NCI-H774 (cell line): ENCODE measurements around the gene AKR1A1.
"Not testable (repeated sequence)": the region's sequence is repeated elsewhere in the genome, so short reads cannot be mapped to it uniquely, and the experiment has no call there.

Source experiments
- DNase-seq: peaks from one replicate; lab custom pipeline; 2025; lab: John Stamatoyannopoulos, UW

The AKR1A1 gene

DNA sequence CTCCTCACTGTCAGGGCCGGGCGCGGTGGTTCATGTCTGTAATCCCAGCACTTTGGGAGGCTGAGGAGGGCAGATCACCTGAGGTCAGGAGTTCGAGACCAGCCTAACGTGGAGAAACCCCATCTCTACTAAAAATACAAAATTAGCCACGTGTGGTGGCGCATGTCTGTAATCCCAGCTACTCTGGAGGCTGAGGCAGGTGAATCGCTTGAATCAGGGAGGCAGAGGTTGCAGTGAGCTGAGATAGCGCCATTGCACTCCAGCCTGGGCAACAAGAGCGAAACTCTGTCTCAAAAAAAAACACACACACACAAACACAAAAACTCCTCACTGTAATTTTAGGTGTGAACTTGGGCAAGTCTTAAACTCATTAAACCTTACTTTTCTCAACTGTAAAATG lies 26.7 kb upstream of the AKR1A1 start:
- DNase-seq, result not testable (repeated sequence)

DNA sequence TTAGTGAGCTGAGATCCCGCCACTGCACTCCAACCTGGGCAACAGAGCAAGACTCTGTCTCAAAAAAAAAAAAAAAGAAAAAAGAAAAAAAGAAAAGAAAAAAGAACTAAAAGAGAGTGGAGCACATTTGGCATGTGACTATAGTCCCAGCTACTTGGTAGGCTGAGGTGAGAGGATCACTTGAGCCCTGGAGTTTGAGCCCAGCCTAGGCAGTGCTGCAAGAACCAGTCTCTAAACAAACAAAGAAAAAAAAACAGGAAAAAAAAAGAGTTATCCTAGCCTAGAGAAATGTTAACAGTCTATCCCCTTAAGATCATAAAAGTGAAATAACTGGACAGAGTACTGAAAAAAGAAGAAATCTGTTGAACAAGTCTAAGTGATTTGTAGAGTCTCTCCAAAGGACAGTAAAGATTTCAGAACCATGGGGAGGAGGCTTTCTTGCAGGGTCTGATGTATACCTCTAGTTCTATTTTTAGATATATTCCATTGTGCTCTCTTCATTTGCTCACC lies 24.4 kb upstream of the AKR1A1 start:
- DNase-seq, result peak; percentile 59

DNA sequence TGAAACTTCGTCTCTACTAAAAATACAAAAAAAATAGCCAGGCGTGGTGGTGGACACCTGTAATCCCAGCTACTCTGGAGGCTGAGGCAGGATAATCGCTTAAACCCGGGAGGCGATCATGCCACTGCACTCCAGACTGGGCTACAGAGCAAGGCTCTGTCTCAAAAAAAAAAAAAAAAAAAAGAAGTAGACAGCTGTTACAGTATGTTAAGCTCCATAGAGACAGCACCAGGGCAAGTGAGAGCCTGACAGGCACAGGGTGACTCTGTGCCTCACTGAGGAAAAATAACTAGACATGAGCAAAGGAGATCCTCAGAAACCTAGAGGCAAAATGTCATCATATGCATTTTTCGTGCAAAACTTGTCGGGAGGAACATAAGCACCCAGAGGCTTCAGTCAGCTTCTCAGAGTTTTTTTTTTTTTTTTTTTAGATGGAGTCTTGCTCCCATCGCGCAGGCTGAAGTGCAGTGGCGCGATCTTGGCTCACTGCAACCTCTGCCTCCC lies 19.9 kb upstream of the AKR1A1 start:
- no peak for DNase-seq

DNA sequence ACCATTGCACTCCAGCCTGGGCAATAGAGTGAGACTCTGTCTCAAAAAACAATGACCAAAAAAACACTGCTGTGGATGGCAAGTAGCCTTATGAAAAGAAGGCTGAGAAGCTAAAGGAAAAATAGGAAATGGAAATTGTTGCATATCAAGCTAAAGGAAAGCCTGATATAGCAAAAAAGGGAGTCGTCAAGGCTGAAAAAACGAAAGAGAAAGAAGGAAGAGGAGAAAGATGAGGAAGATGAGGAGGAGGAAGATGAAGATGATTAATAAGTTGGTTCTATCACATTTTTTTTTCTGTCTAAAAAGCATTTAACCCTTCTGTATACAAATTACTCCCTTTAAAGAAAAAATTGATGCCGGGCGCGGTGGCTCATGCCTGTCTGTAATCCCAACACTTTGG lies 18.8 kb upstream of the AKR1A1 start:
- DNase-seq, result no peak

DNA sequence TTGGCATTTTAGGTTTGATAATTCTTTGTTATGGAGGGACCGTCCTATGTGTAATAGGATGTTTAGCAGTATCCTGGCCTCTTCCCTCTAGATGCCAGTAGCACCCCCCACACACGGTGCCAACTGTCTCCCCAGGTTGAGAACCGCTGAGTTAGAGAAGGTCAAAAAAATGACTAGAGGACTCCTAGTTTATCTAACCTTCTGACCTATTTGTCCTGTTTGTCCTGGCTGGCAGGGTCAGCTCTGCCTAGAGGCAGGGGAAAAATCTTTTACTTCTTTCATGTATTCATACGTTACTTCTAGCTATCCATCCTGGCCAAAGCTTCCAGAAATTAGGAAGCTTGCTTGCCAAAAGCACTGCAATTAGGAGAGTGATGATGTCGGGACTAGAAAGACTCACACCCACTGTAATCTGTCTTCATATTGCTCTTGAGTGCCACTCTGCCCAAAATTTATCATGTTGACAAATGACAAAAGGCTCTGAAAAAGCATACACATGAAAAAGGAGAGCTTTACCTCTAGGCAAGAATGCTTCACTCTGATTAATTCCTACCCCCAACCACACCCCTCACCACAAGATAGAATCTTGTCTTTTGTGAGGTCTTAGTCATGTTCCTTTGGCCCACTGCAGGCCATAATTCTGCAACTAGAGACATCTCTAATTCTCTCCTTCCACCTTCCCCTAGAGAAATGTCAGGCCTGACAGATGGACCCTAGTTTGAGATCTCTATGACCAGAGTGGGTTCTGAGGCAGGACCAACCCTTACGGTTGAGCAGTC lies 14.4 kb upstream of the AKR1A1 start:
- no peak for DNase-seq

DNA sequence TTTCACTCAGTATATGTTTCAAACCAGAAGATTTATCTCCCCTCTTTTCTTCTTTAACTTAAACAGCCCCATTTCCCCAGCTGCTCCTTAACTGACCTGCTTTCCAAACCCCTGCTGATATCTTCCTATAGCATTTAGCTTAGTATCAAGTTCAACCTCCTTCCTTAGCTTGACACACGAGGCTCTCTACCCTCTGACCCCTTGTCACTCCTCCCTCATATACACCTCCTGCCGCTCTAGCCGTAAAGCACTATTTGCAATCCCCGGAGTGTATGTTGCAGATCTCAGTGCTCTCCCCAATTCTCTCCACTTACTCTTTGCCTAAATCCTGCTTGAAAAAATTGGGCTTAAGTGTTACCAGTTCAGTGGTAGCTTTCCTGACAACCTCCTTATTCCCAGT lies 13.7 kb upstream of the AKR1A1 start:
- DNase-seq, result no peak

DNA sequence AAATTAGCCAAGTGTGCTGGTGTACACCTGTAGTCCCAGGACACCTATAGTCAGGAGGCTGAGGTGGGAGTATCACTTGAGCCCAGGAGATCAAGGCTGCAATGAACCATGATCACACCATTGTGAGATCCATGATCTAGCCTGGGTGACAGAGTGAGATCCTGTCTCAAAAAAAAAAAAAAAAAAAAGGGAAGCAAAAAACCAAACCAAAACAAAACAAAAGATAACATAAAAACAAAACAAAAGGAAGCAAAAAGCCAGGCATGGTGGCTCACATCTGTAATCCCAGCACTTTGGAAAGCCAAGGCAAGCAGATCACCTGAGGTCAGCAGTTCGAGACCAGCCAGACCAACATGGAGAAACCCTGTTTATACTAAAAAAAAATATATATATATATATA lies 9.4 kb upstream of the AKR1A1 start:
- DNase-seq, result no peak

DNA sequence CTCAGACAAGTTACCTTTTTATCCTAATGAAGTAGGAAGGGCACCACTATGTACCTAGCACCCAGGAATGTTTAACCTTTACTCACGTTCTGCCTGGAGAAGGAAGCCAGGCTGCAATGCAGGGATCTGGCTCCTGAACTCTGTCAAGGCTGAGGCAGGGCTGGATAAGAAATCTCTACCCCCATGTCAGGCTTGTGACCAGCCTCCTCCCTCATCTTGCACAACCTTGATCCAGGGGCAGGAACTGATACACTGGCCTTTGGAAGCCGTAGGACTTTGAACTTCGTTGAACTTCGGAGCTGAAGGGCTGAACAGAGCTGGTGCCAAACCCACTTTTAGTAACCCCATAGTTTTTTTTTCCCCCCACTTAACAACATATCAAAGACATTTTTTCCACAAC lies 8.0 kb upstream of the AKR1A1 start:
- no peak for DNase-seq

DNA sequence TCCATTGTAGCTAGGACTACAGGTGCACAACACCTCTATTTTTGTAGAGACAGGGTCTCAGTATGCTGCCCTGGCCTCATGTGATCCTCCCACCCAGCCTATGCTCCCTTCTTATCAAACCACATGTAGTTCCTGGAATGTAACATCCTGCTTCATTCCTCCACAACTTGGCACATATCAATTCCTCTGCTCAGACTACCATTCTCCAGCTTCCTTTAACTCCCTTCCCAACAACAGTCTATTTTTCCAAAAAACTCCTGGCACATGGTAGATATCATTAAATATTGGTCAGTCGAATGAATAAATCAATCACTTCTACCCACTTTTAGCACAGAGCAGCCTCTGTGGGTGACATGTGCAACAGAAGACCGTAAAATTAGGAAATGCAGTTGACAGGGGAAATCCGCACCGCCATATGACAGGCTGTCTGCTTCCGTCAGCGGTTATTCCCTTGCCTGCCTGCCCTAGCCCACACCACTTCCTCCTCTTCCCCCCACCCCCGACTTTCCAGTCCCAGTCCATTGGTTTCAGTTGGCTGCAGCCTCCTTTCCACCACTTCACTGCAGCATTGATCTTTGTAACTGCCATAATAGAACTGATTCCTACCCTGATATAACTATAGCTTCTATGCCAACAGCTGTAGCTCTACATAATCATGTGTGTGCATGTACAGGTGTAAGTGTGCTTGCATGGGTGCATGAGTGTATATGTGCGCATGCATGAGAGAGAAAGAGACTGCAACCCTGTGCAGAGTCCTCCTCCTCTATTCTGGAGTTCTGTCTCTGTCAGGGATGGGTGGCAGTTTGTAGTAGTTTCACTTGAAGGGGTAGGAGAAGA lies 6.8 kb upstream of the AKR1A1 start:
- DNase-seq, result no peak

DNA sequence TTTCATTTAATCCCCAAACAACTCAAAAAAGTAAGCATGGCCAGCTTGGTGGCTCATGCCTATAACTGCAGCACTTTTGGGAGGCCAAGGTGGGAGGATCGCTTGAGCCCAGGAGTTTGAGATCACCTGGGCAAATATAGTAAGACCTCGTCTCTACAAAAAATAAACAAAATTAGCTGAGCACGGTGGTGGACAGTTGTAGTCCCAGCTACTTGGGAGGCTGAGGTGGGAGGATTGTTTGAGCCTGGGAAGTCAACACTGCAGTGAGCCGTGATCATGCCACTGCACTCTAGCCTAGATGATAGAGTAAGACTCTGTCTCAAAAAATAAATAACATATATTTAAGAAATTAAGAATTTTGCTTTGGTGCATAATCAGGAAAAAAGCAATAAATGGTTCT lies 6.1 kb upstream of the AKR1A1 start:
- DNase-seq, result no peak

DNA sequence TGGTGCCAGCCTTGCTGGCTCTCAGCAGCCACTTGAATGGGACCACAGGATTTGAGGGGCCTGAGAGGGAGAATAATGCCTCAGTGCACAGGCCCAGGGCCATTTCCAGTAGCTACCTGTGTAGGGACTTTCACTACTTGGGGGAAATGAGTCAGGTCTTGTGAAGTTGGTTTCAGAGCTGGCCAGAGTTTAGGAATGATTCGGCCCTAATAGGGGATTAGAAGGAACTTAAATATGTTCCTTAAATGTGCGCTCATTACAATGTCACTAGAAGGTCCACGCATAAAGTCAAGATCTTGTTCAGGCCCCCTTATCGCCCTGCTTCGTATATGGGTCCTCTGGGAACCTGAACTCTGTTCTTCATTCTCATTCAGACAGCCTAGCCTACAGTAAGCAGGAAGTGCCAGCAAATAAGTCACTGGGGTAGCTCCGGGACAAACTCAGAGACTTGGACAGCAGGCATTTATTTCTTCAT lies 5.6 kb upstream of the AKR1A1 start:
- DNase-seq, result no peak

DNA sequence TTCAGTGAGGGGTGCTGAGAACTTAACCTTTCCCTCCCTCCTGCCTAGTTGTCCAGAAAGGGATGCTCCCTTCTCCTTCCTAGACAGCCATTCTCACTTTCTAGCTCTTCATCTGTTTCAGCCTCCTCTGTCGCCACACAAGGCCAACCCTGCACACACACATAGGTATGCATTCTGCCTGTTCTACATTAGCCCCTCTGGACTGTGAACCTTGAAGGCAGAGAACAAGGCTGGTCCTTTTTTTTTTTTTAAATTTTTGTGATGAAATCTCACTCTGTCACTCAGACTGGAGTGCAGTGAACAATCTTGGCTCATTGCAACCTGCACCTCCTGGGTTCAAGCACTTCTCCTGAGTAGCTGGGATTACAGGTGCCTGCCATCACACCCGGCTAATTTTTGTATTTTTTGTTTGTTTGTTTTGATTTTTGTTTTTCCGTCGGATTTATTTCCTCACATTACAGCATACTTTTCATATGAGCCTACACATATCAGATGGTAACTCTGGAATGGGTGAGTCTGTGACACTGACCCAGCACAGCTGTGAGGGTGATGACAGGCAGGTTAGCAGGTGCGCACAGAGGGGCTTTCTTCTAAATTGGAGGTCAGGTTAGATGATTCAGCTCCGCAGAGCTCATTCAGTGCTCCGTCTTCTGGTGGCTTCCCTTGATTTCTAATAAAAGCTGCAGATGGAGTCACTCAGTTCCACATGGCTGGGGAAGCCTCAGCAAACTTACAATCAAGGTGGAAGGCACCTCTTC lies 4.9 kb upstream of the AKR1A1 start:
- DNase-seq, result no peak

DNA sequence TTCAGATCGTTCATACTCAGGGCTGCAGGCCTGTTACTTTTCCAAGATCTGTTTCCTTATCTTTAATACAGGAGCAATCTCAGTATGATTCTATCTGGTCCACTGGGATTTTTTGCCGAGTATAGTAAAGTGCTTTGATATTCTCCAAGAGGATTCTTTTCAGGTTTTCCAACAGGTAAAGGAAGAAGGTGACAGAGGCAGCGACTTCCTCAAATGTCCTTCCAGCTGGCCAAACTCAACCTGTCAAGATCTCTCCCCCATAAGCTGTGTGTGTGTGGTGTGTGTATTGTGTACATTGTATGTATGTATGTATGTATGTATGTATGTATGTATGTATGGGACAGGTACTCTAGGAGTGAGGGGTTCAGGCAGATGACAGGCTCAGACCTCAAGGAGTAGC lies 1.1 kb downstream of the AKR1A1 start:
- DNase-seq, result no peak

DNA sequence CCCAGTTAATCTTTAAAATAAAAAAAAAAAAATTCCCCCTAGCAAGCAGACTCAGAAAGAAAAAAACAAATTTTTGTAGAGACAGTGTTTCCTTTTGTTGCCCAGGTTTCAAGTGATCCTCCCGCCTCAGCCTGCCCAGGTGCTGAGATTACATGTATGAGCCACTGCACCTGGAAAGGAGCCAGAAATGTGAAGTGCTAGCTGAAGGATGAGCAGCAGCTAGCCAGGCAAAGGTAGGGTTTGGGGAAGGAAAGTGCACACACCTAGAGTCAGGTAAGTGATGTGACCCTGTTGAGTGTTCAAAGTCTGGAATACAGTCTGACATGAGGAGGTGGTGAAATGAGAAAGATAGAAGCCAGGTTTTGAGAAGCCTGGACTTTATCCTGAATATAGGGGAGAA lies 1.7 kb downstream of the AKR1A1 start:
- DNase-seq, result peak; percentile 59

DNA sequence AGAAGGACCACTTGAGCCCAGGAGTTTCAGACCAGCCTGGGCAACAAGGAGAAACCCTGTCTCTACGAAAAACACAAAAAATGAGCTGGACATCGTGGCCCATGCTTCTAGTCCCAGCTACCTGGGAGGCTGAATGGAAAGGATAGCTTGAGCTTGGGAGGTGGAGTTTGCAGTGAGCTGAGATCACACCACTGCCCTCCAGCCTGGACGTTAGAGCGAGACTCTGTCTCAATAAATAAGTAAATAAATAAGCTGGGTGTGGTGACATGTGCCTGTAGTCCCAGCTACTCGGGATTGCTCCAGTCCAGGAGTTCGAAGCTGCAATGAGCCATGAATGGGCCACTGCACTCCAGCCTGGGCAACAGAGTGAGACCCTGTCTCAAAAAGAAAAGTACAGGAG lies 3.6 kb downstream of the AKR1A1 start:
- DNase-seq, result no peak

DNA sequence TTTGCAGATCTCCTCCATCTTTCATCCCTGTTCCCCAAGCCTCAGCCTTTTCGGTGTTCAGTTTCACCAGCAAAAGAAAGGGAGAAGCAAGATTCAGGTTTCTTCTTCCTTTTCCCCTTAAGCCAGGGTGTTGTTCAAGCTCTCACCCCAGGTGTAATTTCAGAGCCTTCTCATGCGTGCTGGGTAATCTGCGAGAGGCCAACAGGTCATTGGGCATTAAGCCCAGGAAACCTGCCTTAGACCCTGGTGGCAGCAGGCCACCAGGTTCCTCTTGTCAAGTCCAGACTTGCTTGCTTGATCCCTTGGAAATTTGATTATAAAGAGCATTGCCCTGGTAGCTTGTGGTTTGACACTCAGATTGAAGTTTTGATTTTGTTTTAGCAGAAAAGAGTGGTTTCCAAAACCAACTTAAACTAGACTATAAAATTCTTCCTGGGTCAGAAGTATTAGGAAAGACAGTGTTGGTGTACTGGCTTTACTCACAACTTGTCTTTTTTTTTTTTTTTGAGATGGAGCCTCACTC lies 6.9 kb downstream of the AKR1A1 start:
- DNase-seq, result no peak

DNA sequence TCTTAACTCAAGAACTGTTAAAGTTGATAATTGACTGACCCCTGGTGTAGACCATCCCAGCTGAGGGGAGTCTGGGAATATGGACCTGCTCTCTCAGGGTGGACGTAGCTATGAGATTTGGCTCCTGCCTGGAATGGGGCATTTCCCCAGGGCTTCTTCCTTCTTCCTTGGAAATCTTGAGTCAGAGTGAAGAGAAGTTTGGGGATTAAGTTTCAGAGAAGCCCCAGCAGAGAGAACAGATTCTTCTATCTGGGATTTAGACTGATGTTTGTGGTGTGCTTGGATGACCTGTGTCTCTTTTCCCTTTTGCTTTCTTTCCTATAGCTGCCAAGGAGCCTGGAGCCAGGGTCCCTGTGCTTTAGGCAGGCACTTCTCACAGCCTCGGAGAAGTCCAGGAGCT lies 13.2 kb downstream of the AKR1A1 start:
- no peak for DNase-seq

DNA sequence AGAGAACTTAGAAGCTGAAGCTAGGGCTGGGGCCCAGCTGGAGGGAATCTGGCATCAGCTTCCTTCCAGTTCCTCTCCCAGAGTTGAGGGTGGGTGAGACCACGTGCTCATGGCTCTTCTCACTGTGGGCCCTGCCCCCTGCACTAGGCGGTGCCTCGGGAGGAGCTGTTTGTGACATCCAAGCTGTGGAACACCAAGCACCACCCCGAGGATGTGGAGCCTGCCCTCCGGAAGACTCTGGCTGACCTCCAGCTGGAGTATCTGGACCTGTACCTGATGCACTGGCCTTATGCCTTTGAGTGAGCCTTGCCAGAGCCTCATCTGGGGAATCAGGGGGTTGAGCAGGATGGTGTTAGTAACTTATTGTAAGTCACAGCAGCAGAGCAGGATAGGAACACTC lies 16.1 kb downstream of the AKR1A1 start:
- no peak for DNase-seq

DNA sequence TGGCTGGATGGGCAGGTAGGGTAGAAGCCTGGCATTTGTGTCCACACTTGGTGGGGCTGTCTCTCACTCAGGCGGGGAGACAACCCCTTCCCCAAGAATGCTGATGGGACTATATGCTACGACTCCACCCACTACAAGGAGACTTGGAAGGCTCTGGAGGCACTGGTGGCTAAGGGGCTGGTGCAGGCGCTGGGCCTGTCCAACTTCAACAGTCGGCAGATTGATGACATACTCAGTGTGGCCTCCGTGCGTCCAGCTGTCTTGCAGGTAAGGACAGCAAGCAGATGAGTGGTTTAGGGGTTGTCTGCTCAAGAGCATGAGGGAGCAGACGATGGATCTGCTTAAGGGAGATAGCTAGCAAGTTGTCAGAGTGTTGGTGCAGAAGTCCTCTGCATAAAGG lies 17.3 kb downstream of the AKR1A1 start:
- DNase-seq, result no peak

DNA sequence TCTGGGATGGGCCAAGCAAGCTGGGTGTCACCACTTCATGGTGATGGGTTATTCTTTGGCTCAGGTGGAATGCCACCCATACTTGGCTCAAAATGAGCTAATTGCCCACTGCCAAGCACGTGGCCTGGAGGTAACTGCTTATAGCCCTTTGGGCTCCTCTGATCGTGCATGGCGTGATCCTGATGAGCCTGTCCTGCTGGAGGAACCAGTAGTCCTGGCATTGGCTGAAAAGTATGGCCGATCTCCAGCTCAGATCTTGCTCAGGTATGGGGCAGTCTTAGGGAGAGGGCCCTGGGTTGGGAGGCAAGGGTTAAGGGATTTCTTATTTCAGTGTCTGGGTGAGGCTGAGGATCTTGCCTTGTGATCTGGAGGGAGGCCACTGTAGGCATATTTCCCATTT lies 17.8 kb downstream of the AKR1A1 start:
- DNase-seq, result no peak

DNA sequence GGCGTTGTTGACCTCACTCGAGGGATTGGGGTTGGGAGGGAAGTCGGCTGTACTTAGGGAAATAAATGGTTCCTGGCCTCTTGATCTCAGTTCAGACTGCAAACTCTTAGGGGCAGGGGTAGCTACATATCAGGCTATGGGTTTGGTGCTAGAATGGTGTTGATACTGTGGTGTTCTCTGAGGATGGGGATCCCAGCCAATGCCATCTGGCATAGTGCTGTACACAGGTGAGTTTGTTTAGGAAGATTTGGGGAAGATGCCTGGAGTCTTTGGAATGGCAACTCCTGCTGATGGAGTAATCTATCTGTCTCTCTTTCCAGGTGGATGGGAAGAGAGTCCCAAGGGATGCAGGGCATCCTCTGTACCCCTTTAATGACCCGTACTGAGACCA lies 18.9 kb downstream of the AKR1A1 start:
- DNase-seq, result no peak

DNA sequence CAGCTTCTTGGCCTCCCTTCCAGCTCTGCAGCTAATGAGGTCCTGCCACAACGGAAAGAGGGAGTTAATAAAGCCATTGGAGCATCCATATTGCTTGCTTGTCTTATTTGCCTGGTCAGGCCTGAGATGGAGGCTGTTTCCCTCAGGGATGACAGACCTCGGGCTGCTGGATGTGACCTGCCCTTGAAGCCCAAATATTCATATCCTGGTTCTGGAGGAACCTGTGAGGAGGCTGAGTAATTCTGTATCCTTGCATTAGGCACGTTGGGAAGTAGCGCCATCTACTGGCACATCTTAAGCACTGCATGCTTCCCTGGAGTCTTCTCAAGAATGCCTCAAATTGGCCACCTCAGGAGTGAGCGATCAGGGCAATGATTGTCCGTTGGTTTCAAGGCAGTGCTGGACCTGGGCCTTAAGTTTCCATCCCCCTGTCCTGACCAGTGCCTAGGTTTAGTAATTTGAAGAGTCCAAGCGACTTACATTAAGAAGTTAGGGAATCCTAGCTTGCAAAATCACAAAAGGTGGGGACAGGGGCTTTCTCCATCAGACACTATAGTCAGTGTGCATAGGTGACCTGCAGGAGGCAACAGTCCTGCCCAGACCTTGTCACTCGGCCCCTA lies 19.4 kb downstream of the AKR1A1 start:
- peak; percentile 85 for DNase-seq
